Anterior cingulate cortex (tissue), 58 donors: ENCODE measurements around the gene INTS1.

Experiments
- DNase-seq, 58 donors: peaks; one replicate each; lab custom pipeline; 2025; lab: John Stamatoyannopoulos, UW

Gene INTS1

GRCh38 chr7:1543826-1544177, 39.6 kb upstream of the INTS1 start:
- no peak for DNase-seq

GRCh38 chr7:1542841-1543747, 38.9 kb upstream of the INTS1 start:
- no peak for DNase-seq

GRCh38 chr7:1542329-1542728, 38.1 kb upstream of the INTS1 start:
- no peak for DNase-seq

GRCh38 chr7:1541431-1542162, 37.4 kb upstream of the INTS1 start:
- DNase-seq: no peak

DNA sequence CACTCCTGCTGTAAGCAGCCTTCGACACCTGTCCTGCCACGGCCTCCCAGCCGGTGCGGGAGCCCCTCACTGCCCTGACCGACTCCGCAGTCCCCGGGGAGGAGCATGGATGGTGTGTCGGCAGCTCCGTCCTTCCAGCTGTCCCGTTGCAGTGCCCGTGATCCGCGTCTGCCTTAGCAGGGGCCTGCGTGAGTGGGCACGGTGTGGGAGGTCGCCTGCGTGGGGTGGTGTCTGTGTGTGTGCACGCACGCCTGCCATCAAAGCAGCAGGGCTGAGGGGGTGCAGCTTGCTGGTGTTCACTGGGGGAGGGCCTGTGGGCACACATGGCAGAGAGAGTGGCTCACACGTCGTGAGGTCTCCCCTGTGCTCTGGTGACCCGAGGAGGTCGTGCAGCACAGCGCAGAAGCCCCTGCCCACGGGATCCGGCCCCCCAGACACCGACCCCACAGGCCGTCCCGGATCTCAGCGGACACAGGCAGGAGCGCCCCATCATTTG, 36.6 kb upstream of the INTS1 start:
- DNase-seq: no peak

DNA sequence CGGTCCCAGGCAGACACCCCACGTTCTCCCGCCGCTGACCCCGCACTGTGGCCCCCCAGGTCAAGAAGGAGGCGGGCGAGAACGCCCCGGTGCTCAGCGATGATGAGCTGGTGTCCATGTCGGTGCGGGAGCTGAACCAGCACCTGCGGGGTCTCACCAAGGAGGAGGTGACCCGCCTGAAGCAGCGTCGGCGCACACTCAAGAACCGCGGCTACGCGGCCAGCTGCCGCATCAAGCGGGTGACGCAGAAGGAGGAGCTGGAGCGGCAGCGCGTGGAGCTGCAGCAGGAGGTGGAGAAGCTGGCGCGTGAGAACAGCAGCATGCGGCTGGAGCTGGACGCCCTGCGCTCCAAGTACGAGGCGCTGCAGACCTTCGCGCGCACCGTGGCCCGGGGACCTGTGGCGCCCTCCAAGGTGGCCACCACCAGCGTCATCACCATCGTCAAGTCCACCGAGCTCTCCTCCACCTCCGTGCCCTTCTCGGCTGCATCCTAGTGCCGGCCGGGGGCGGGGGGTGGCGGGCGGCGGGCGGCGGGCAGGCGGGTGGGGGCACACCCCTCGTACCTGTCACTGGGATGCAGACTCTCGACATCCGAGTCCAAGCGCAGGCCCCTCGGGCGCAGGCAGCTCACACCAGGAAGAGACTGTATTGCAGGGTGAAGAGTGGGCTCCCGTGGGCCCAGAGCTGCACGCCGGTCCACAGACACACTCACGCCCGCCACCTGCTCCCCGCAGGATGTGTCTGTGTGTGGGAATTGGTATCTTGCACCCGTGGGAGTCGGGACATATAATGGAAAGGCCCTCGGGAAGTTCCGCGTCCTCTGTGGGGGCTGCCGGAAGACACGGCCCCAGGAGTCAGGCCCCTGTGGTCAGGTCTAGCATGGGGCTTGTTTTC, 35.9 kb upstream of the INTS1 start:
- no peak for DNase-seq

DNA sequence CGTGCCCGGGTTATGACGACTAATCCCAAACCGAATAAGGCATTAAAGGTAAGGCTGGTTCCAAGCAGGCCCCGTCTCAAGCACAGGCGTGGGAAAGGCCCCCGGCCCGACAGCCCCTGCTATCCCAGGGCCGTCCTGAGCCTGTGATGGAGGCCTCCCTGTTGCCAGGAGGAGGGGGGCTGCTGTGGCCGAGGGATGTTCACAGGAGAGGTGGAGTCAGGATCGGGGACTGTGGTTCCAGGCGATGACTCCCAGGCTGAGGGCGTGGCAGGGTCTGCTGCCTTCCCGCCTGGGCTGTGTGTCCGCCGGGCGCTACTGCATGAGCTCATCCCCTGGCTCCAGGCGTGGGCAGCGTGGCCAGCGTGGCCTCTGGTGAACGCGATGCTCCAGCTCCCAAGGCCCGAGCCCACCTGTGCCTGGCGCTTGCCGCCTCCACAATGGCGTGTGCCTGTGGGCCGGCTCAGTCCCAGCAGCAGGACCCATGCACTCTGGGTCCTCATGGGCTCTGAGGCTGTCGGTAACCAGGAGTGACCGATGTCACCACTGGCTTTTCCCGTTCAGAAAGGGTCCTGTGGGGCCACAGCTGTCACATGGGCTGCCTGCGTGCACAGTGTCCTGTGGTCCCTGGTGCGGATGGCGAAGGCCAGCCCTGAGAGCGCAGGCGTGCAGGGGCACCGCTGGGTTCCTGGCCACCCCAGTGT, 35.1 kb upstream of the INTS1 start:
- DNase-seq: no peak

DNA sequence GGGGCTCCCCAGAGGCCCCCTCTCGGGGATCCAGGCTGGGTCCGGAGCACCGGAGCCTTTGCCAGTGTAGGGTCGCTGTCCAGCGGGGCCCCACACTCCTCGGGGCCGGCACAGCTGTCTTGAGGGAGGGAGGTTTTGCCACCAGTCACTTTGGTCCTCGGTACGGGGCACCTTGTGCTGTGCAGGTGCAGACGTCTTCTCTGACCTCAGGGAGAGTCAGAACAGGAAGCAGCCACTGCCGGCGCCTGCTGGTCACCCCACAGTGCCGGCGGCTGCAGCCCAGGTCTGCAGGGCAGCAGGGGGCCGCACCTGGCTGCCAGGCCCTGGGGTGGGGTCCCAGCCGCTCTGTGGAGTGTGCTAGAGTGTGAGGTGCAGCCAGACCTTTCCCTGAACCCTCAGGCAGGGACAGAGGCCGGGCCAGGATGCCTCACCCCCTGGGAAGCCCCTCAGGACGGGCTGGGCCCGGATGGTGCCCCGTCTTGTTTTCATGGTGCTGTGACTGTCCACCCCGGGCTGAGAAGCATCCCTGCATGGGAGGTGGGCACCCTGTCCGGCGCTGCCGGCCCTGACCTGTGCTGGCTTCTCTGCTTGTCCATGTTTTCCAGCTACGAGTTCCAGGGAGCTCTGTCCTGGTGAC, 34.5 kb upstream of the INTS1 start:
- no peak for DNase-seq

GRCh38 chr7:1537535-1538412, 33.6 kb upstream of the INTS1 start:
- peak in 54 of 58 donors; percentile 16 to 92 (median 62) for DNase-seq

DNA sequence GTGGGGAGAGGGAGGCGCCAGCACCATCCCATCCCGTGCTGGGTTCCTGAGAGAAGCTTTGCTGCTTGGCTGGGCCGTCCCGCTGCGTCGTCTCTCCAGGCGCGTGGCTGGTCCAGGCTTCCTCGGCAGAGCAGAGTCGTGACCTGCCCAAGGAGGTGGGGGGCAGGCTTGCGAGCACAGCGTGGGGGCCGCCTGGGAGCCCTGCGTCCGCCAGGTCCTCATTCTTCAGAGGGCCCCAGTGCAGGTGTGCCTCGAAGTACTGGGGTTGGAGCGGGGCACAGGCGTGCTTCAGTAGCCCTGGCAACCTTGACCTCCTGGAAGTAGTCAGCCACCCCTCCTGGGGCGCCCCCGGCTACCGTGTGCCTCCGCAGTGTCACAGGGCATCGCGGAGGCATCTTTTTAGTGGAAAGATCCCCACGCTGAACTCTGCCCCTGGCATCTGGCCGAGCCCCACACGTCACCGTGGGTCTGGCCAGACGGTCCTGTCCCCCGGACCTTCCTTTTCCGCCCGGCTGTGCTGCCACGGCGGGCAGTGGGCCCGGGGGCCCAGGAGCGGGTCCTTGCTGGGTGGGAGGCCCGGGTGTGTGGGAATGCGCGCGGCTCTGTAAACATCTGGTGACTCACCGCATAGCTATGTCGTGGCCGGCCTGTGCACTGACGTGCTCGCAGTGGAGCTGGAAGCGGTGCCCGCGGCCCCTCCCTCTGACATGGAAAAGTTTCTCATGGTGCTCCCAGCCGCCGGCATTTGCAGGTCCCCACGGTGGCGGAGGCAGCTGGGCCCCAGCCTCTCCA, 32.8 kb upstream of the INTS1 start:
- peak in 50 of 58 donors; percentile 7 to 94 (median 52) for DNase-seq

DNA sequence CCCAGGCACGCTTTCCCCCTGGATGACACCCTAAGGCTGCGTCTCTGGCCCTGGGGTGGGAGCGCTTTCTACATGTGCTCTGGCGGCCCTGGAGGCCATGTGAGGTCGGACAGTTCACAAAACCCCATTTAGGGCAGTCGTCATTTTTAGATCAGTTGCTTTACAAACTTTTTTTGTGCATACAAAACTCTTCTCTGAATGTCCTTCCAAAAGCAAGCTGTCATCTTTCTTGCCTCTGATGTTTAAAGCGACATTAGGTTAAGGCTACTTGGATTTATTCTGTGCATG, 32.2 kb upstream of the INTS1 start:
- no peak for DNase-seq

DNA sequence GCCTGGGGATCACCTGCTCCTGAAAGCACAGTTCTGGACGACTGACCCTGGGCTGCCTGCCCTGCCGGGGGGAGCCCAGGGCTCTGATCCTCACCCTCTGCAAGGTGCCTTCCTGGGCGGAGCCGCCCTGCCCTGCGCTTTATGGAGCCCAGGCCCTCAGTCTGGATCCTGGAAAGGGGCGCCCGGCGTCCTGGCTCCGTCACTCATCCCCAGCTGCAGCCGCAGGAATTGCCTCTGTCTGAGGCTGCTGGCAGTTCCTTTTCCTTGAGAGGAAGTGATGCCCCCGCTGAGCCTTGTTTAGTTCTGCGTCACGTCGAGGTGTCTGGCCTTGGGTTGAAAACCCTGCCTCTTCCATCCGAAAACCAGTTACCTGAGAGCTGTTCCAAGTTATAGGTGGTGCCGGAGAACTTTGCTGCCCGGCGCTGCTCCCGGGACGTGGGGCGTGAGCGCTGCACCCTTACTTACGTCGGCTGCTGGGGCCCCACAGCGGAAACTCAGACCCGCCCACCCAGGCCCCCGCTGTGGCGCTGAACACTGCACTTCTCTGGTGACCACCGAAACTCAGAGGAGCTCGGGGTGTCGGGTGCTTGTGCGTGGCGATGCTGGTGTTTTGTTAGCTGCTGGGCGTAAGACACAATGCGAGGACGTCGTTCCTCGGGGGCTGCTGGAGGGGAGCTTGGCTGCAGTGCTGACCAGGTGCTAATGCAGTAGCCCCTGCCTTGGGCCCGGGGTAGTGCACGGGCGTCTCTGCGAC, 31.7 kb upstream of the INTS1 start:
- no peak for DNase-seq

GRCh38 chr7:1535100-1535458, 30.9 kb upstream of the INTS1 start:
- DNase-seq: no peak

GRCh38 chr7:1534330-1535099, 30.3 kb upstream of the INTS1 start:
- DNase-seq: no peak

DNA sequence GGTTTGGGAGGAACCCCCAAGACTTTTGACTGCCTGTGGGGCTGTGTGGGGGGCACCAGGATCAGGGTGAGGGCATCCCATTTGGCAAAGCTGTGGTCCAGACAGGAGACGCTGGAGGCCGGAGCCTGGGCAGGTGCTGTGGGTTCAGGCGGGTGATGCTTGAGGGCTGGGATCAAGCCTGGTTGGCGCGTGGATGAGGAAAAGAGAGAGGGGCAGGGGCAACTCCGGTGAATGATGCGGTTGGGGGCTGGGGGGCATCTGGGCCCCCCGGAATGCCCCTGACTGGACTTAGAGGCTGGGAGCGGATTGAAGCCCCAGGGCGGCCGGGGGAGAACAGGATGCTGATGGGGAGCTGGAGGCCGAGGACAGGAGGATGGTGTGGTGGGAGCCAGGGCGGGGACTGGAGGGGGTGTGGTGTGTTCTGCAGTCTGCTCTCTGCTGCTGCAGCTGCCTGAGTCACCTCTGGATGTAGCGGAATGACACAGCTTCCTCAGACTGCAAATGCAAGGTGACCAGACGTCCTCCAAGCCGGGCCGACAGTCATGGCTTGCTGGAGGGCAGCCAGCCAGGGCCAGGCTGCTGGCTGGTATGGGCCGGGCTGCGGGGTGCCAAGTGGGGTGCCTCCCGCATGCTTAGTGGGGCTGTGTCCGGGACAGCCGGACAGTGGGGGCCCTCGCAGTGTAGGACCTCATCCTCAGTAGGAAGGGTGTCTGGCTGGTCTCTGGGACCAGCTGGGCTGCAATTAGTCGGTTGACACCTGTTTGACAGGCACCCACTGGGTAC, 29.5 kb upstream of the INTS1 start:
- peak in 1 of 58 donors; percentile 25 for DNase-seq

DNA sequence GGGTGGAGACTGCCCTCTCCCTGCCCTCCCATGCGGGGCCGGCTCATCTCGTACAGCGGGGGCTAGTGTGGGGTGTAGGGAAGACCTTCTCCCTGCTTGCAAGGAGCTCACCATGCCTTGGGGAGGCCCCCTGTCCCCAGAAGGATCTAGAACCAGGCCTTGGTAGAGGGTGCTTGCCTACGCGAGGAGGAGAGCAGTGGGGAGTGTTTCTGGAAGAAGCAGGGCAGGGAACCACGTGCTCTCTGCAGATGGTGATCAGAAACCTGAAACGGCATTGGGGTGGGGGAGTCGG, 29.0 kb upstream of the INTS1 start:
- DNase-seq: no peak
